Measurements from ENCODE around the gene FBXL5. TPM values are rescaled to one million over a fixed set of nuclear protein-coding genes. Genes with fewer than 3 reads are reported as not detected.

FBXL5 gene
- total and polyA plus RNA-seq, 9 of the 15 experiments (the other 6 are each of a cell fraction or from before 2014, with no cell fraction given), result 6.0 to 35.2 (median 22.1) TPM

DNA sequence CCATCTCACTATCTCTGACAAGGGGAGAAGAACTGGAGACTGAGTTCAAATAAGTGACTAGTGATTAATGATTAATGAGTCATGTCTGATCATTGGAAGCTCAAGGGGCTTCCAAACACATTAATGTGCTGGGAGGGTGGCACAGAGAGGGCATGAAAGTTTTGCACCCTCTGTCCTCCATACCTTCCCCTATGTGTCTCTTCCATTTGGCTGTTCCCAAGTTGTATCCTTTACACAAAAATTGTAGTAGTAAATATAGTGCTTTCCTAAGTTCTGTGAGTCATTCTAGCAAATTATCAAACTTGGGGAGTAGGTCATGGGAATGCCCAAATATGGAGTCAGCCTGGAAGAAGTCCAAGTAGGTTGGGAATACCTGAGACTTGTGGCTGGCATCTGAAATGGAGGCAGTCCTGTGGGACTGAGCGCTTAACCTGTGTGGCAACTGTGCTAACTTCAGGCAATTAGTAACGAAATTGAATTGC lies 22.4 kb upstream of the FBXL5 start (continued):
- TF ChIP-seq, protein P1, sequence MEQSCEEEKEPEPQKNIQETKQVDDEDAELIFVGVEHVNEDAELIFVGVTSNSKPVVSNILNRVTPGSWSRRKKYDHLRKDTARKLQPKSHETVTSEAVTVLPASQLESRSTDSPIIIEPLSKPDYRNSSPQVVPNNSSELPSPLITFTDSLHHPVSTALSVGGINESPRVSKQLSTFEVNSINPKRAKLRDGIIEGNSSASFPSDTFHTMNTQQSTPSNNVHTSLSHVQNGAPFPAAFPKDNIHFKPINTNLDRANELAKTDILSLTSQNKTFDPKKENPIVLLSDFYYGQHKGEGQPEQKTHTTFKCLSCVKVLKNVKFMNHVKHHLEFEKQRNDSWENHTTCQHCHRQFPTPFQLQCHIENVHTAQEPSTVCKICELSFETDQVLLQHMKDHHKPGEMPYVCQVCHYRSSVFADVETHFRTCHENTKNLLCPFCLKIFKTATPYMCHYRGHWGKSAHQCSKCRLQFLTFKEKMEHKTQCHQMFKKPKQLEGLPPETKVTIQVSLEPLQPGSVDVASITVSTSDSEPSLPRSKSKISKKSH (CRISPR knock-in tag; IDR thresholded peaks at IDR 0.05), result no peak
- TF ChIP-seq SMAD1 (IDR thresholded peaks at IDR 0.05; ENCODE audit: low read depth, low read length, partially characterized antibody), result no peak
- TF ChIP-seq TCFL5 (CRISPR knock-in tag; conservative IDR thresholded peaks at IDR 0.05), result no peak
- TF ChIP-seq LEF1 (IDR thresholded peaks at IDR 0.05), result no peak; the same call in 1 of the 2 replicates
- no peak for TF ChIP-seq ZNF551 (CRISPR knock-in tag; IDR thresholded peaks at IDR 0.05)
- TF ChIP-seq MCM2 (IDR thresholded peaks at IDR 0.05; ENCODE audit: low read depth), result no peak
- TF ChIP-seq, protein P2, sequence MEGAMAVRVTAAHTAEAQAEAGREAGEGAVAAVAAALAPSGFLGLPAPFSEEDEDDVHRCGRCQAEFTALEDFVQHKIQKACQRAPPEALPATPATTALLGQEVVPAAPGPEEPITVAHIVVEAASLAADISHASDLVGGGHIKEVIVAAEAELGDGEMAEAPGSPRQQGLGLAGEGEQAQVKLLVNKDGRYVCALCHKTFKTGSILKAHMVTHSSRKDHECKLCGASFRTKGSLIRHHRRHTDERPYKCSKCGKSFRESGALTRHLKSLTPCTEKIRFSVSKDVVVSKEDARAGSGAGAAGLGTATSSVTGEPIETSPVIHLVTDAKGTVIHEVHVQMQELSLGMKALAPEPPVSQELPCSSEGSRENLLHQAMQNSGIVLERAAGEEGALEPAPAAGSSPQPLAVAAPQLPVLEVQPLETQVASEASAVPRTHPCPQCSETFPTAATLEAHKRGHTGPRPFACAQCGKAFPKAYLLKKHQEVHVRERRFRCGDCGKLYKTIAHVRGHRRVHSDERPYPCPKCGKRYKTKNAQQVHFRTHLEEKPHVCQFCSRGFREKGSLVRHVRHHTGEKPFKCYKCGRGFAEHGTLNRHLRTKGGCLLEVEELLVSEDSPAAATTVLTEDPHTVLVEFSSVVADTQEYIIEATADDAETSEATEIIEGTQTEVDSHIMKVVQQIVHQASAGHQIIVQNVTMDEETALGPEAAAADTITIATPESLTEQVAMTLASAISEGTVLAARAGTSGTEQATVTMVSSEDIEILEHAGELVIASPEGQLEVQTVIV (CRISPR knock-in tag; IDR thresholded peaks at IDR 0.05; ENCODE audit: borderline replicate concordance), result no peak
- TF ChIP-seq ZNF586 (CRISPR knock-in tag; conservative IDR thresholded peaks at IDR 0.05), result no peak
- no peak for TF ChIP-seq ZNF696 (CRISPR knock-in tag; conservative IDR thresholded peaks at IDR 0.05)
- TF ChIP-seq, protein P3, sequence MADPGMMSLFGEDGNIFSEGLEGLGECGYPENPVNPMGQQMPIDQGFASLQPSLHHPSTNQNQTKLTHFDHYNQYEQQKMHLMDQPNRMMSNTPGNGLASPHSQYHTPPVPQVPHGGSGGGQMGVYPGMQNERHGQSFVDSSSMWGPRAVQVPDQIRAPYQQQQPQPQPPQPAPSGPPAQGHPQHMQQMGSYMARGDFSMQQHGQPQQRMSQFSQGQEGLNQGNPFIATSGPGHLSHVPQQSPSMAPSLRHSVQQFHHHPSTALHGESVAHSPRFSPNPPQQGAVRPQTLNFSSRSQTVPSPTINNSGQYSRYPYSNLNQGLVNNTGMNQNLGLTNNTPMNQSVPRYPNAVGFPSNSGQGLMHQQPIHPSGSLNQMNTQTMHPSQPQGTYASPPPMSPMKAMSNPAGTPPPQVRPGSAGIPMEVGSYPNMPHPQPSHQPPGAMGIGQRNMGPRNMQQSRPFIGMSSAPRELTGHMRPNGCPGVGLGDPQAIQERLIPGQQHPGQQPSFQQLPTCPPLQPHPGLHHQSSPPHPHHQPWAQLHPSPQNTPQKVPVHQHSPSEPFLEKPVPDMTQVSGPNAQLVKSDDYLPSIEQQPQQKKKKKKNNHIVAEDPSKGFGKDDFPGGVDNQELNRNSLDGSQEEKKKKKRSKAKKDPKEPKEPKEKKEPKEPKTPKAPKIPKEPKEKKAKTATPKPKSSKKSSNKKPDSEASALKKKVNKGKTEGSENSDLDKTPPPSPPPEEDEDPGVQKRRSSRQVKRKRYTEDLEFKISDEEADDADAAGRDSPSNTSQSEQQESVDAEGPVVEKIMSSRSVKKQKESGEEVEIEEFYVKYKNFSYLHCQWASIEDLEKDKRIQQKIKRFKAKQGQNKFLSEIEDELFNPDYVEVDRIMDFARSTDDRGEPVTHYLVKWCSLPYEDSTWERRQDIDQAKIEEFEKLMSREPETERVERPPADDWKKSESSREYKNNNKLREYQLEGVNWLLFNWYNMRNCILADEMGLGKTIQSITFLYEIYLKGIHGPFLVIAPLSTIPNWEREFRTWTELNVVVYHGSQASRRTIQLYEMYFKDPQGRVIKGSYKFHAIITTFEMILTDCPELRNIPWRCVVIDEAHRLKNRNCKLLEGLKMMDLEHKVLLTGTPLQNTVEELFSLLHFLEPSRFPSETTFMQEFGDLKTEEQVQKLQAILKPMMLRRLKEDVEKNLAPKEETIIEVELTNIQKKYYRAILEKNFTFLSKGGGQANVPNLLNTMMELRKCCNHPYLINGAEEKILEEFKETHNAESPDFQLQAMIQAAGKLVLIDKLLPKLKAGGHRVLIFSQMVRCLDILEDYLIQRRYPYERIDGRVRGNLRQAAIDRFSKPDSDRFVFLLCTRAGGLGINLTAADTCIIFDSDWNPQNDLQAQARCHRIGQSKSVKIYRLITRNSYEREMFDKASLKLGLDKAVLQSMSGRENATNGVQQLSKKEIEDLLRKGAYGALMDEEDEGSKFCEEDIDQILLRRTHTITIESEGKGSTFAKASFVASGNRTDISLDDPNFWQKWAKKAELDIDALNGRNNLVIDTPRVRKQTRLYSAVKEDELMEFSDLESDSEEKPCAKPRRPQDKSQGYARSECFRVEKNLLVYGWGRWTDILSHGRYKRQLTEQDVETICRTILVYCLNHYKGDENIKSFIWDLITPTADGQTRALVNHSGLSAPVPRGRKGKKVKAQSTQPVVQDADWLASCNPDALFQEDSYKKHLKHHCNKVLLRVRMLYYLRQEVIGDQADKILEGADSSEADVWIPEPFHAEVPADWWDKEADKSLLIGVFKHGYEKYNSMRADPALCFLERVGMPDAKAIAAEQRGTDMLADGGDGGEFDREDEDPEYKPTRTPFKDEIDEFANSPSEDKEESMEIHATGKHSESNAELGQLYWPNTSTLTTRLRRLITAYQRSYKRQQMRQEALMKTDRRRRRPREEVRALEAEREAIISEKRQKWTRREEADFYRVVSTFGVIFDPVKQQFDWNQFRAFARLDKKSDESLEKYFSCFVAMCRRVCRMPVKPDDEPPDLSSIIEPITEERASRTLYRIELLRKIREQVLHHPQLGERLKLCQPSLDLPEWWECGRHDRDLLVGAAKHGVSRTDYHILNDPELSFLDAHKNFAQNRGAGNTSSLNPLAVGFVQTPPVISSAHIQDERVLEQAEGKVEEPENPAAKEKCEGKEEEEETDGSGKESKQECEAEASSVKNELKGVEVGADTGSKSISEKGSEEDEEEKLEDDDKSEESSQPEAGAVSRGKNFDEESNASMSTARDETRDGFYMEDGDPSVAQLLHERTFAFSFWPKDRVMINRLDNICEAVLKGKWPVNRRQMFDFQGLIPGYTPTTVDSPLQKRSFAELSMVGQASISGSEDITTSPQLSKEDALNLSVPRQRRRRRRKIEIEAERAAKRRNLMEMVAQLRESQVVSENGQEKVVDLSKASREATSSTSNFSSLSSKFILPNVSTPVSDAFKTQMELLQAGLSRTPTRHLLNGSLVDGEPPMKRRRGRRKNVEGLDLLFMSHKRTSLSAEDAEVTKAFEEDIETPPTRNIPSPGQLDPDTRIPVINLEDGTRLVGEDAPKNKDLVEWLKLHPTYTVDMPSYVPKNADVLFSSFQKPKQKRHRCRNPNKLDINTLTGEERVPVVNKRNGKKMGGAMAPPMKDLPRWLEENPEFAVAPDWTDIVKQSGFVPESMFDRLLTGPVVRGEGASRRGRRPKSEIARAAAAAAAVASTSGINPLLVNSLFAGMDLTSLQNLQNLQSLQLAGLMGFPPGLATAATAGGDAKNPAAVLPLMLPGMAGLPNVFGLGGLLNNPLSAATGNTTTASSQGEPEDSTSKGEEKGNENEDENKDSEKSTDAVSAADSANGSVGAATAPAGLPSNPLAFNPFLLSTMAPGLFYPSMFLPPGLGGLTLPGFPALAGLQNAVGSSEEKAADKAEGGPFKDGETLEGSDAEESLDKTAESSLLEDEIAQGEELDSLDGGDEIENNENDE (IDR thresholded peaks at IDR 0.05; ENCODE audit: low read depth, low read length), result no peak
- no peak for TF ChIP-seq NR2F6 (CRISPR knock-in tag; IDR thresholded peaks at IDR 0.05)
- 0 out of 4 replicates have a peak, but pooled peaks of 1 of the 2 experiments have one; percentile 53 for TF ChIP-seq NONO (IDR thresholded peaks at IDR 0.05; ENCODE audit: low read depth in 2 of 2, low read length in 1 of 2)
- TF ChIP-seq ZNF197 (CRISPR knock-in tag; IDR thresholded peaks at IDR 0.05; ENCODE audit: low read depth), result no peak
- no peak for TF ChIP-seq NBN (IDR thresholded peaks at IDR 0.05; ENCODE audit: low read depth)
